ENCODE results near the gene DNAJC19.

DNAJC19 gene

GRCh38 chr3:180959691-180960090 lies 29.8 kb downstream of the DNAJC19 start:
- H3K9me3 ChIP-seq (ENCODE audit: insufficient read depth, low read length) = no peaks in the 10 kb centered on the region
- H3K27ac ChIP-seq (ENCODE audit: low read depth, low read length) = no peak overlapping the region
- peaks cover 74% of the 10 kb centered on the region for H3K36me3 ChIP-seq (ENCODE audit: low read length)
- peaks cover 8% of the 10 kb centered on the region; the same call in 1 of the 2 replicates for H3K79me2 ChIP-seq (ENCODE audit: insufficient read depth, low read length)
- no peak overlapping the region for H3K4me2 ChIP-seq (ENCODE audit: low read depth, low read length, poor library complexity, severe bottlenecking)
- no peak overlapping the region for H2AFZ ChIP-seq (ENCODE audit: low read depth, low read length, severe bottlenecking)
- no peak overlapping the region for H3K4me3 ChIP-seq (ENCODE audit: insufficient read depth, low read length, poor library complexity, severe bottlenecking)
- H3K27me3 ChIP-seq (ENCODE audit: low read length) = no peaks in the 10 kb centered on the region
- H3F3A ChIP-seq (ENCODE audit: insufficient read depth) = 0 out of 2 replicates have a peak, but pooled peaks cover 19% of the 10 kb centered on the region
- H3K9ac ChIP-seq (ENCODE audit: low read length) = no peak overlapping the region
- H4K20me1 ChIP-seq (ENCODE audit: low read depth, low read length) = peaks cover 6% of the 10 kb centered on the region; the same call in 1 of the 2 replicates
- no peaks in the 10 kb centered on the region for H3K9me2 ChIP-seq (replicated peaks; ENCODE audit: insufficient read depth, low read length)
- TF ChIP-seq CTCF (IDR thresholded peaks at IDR 0.05; ENCODE audit: insufficient read depth, low read length, poor library complexity, severe bottlenecking) (no peak), EZH2phosphoT487 (conservative IDR thresholded peaks at IDR 0.05; ENCODE audit: low read length) (no peak)

DNA sequence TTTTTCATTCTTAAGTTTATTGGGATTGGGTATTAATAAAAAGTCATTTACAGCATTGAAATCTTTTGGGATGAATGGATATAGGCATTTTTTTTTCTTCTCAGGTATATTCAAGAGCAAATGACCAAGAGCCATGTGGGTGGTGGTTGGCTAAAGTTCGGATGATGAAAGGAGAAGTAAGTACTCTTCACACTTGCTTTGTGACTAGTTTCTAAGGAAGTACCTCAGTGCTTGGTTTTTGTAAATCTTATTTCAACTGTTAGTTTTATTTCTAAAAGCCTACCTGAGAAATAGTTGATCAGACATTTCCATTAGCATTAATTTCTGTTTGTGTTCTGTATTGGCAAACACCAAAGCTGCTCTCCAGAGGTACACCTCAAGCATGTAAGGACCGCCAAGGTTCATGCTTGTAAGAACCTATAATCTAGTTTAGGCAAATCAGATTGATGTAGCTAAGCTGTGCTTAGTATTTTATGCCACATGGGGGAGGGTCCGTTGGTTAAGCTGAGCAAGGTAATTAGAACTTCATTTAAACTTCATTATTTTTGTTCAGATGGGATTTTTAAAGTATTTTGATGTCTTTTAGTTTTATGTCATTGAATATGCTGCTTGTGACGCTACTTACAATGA lies 41.7 kb downstream of the DNAJC19 start:
- Histone ChIP-seq H3K36me3 (ENCODE audit: low read length) (peaks cover 56% of the 10 kb centered on the region), H3K9ac (ENCODE audit: low read length) (no peak overlapping the region), H3K9me3 (ENCODE audit: insufficient read depth, low read length) (no peaks in the 10 kb centered on the region), H3K79me2 (ENCODE audit: insufficient read depth, low read length) (peaks cover 43% of the 10 kb centered on the region), H3F3A (ENCODE audit: insufficient read depth) (no peaks in the 10 kb centered on the region), H3K4me2 (ENCODE audit: low read depth, low read length, poor library complexity, severe bottlenecking) (no peak overlapping the region), H4K20me1 (ENCODE audit: low read depth, low read length) (no peaks in the 10 kb centered on the region), H3K27me3 (ENCODE audit: low read length) (no peaks in the 10 kb centered on the region), H3K4me3 (ENCODE audit: insufficient read depth, low read length, poor library complexity, severe bottlenecking) (no peak overlapping the region), H3K27ac (ENCODE audit: low read depth, low read length) (no peak overlapping the region), H3K9me2 (replicated peaks; ENCODE audit: insufficient read depth, low read length) (no peaks in the 10 kb centered on the region), H2AFZ (ENCODE audit: low read depth, low read length, severe bottlenecking) (no peak overlapping the region)
- TF ChIP-seq CTCF (IDR thresholded peaks at IDR 0.05; ENCODE audit: insufficient read depth, low read length, poor library complexity, severe bottlenecking) (no peak), EZH2phosphoT487 (conservative IDR thresholded peaks at IDR 0.05; ENCODE audit: low read length) (no peak)

- Histone ChIP-seq H3K9me2 (replicated peaks; ENCODE audit: insufficient read depth, low read length) (no peaks in the 10 kb centered on the region), H4K20me1 (ENCODE audit: low read depth, low read length) (peaks cover 16% of the 10 kb centered on the region), H3K4me3 (ENCODE audit: insufficient read depth, low read length, poor library complexity, severe bottlenecking) (no peak overlapping the region), H3K9ac (ENCODE audit: low read length) (no peak overlapping the region), H3K9me3 (ENCODE audit: insufficient read depth, low read length) (no peaks in the 10 kb centered on the region), H3K27me3 (ENCODE audit: low read length) (no peaks in the 10 kb centered on the region), H3K4me2 (ENCODE audit: low read depth, low read length, poor library complexity, severe bottlenecking) (no peak overlapping the region), H3K79me2 (ENCODE audit: insufficient read depth, low read length) (peaks cover 81% of the 10 kb centered on the region), H3K27ac (ENCODE audit: low read depth, low read length) (no peak overlapping the region), H3F3A (ENCODE audit: insufficient read depth) (no peaks in the 10 kb centered on the region), H2AFZ (ENCODE audit: low read depth, low read length, severe bottlenecking) (no peak overlapping the region), H3K36me3 (ENCODE audit: low read length) (peaks cover 36% of the 10 kb centered on the region)
- TF ChIP-seq CTCF (IDR thresholded peaks at IDR 0.05; ENCODE audit: insufficient read depth, low read length, poor library complexity, severe bottlenecking) (no peak), EZH2phosphoT487 (conservative IDR thresholded peaks at IDR 0.05; ENCODE audit: low read length) (no peak)
Measured at GRCh38 chr3:180940826-180941225, 48.7 kb downstream of the DNAJC19 start.

Measured in SU-DHL-6 (cell line).